PC-3 (cell line): ENCODE results near the gene AHNAK. TPM values are rescaled to one million over a fixed set of nuclear protein-coding genes. Genes with fewer than 3 reads are reported as not detected.

Experiments
- ATAC-seq: fragments of 200-7000 bp; cut with Tn5 transposase; 2 replicates; pipeline ENCODE4 v1.9.1; 2020; ENCODE audit warnings: mild to moderate bottlenecking, moderate library complexity
- BruUV-seq: library from RNA; stranded (reverse); fragments of 400-500 nt; replicated peaks from 2 replicates; lab custom pipeline; 2021; lab: Mats Ljungman, UMichigan
- CTCF ChIA-PET: fragments of 300-600 bp; sonication (Branson Sonifier 250); formaldehyde crosslinking; loops from one replicate; lab custom pipeline; 2022; ENCODE audit warnings: antibody characterized with exemption; lab: Charles Lee
- POLR2A ChIA-PET: fragments of 300-600 bp; sonication (Branson Sonifier 250); formaldehyde crosslinking; loops from one replicate; lab custom pipeline; 2022; ENCODE audit warnings: antibody characterized with exemption; ENCODE audit not compliant: unreplicated experiment; lab: Charles Lee
- DNase-seq: peaks from one replicate; pipeline ENCODE4 v3.0.0-alpha.2; 2015
- H2AFZ ChIP-seq: fragments of 300-600 bp; sonication (generic); 2 replicates; pipeline ENCODE4 v1.6.0; 2016; ENCODE audit warnings: antibody characterized with exemption, low read length
- H3F3A ChIP-seq: fragments of 300-600 bp; sonication (generic); one replicate; pipeline ENCODE4 v1.6.0; 2017; ENCODE audit warnings: antibody characterized with exemption, low read length, control low read depth, mild to moderate bottlenecking; ENCODE audit not compliant: unreplicated experiment
- H3K27ac ChIP-seq: fragments of 300-600 bp; sonication (generic); 2 replicates; pipeline ENCODE4 v1.5.1; 2016; ENCODE audit warnings: mild to moderate bottlenecking, low read length
- H3K27me3 ChIP-seq: fragments of 300-600 bp; sonication (generic); 2 replicates; pipeline ENCODE4 v1.6.1; 2016; ENCODE audit warnings: low read length, mixed read lengths
- H3K36me3 ChIP-seq: fragments of 300-600 bp; sonication (generic); 2 replicates; pipeline ENCODE4 v1.6.1; 2016; ENCODE audit warnings: low read depth, mixed run types, low read length, mixed read lengths
- H3K4me1 ChIP-seq: fragments of 300-600 bp; sonication (generic); 2 replicates; pipeline ENCODE4 v1.5.1; 2016; ENCODE audit warnings: low read length; ENCODE audit not compliant: insufficient read depth
- H3K4me2 ChIP-seq: fragments of 300-600 bp; sonication (generic); 2 replicates; pipeline ENCODE4 v1.6.0; 2016; ENCODE audit warnings: low read length
- H3K4me3 ChIP-seq: fragments of 300-600 bp; sonication (generic); 2 replicates; pipeline ENCODE4 v1.5.1; 2016; ENCODE audit warnings: mild to moderate bottlenecking, low read length, mixed read lengths
- H3K79me2 ChIP-seq: fragments of 300-600 bp; sonication (generic); 2 replicates; pipeline ENCODE4 v1.6.1; 2017; ENCODE audit warnings: low read length, mixed read lengths
- H3K9ac ChIP-seq: fragments of 300-600 bp; sonication (generic); 2 replicates; pipeline ENCODE4 v1.6.0; 2016; ENCODE audit warnings: mild to moderate bottlenecking, low read length
- H3K9me2 ChIP-seq: fragments of 300-600 bp; sonication (generic); replicated peaks from 2 replicates; pipeline ENCODE4 v1.6.1; 2016; ENCODE audit warnings: mixed run types, low read length, mixed read lengths
- H3K9me3 ChIP-seq: fragments of 300-600 bp; sonication (generic); 2 replicates; pipeline ENCODE4 v1.6.1; 2016; ENCODE audit warnings: low read length, mixed read lengths
- H4K20me1 ChIP-seq: fragments of 300-600 bp; sonication (generic); 2 replicates; pipeline ENCODE4 v1.6.1; 2016; ENCODE audit warnings: low read length, mixed read lengths
- CTCF ChIP-seq: fragments of 300-600 bp; sonication (generic); conservative IDR thresholded peaks from 2 replicates; pipeline ENCODE4 v1.5.1; 2017; ENCODE audit warnings: antibody characterized with exemption, low read depth, mild to moderate bottlenecking, low read length
- EZH2 ChIP-seq: fragments of 300-600 bp; sonication (generic); IDR thresholded peaks from one replicate; pipeline ENCODE4 v1.6.1; 2017; ENCODE audit warnings: antibody characterized with exemption, mild to moderate bottlenecking, low read length; ENCODE audit not compliant: unreplicated experiment
- EZH2phosphoT487 ChIP-seq: fragments of 300-600 bp; sonication (generic); IDR thresholded peaks from 2 replicates; pipeline ENCODE4 v1.6.1; 2018; ENCODE audit warnings: mild to moderate bottlenecking, antibody characterized with exemption, low read length, borderline replicate concordance
- intact Hi-C: fragments of 100-400 bp; cut with micrococcal nuclease; formaldehyde crosslinking; loops from 2 replicates; pipeline ENCODE4 v1.9.0; 2023
- total RNA-seq: library from RNA; depleted of rRNA; stranded (reverse); fragments of >200 nt; gene quantifications from 2 replicates; pipeline ENCODE4 v1.2.3, GENCODE V29; 2014

AHNAK gene
- total RNA-seq, 1 experiment from 2014 or later, result 287 TPM

GRCh38 chr11:62504158-62504973 is 42.2 kb downstream of the AHNAK start:
- intact Hi-C loops, result no loop called here
- no peaks in the 10 kb centered on the region for H4K20me1 ChIP-seq
- no peak overlapping the region for H3K9ac ChIP-seq
- peaks cover 33% of the 10 kb centered on the region for H3K4me1 ChIP-seq
- no peak overlapping the region for H3K4me3 ChIP-seq
- ChIA-PET CTCF (no interaction called here), POLR2A (no interaction called here)
- no peaks in the 10 kb centered on the region for H3K27me3 ChIP-seq
- H3K36me3 ChIP-seq, result no peaks in the 10 kb centered on the region
- ATAC-seq (no peak), DNase-seq (no peak)
- no peaks in the 10 kb centered on the region for H3K9me3 ChIP-seq
- H2AFZ ChIP-seq, result no peak overlapping the region
- no peak for TF ChIP-seq CTCF
- no peak for TF ChIP-seq EZH2phosphoT487
- no peak for TF ChIP-seq EZH2
- no peaks in the 10 kb centered on the region for H3K9me2 ChIP-seq
- no TSS peak for BruUV-seq
- H3K79me2 ChIP-seq, result no peaks in the 10 kb centered on the region
- no peaks in the 10 kb centered on the region for H3F3A ChIP-seq
- no peak overlapping the region for H3K27ac ChIP-seq
- no peak overlapping the region for H3K4me2 ChIP-seq

GRCh38 chr11:62502030-62502730 is 44.4 kb downstream of the AHNAK start:
- Histone ChIP-seq H3K9me2 (no peaks in the 10 kb centered on the region), H3K36me3 (no peaks in the 10 kb centered on the region), H3K27me3 (no peaks in the 10 kb centered on the region), H2AFZ (no peak overlapping the region), H3K9me3 (no peaks in the 10 kb centered on the region), H3K4me2 (no peak overlapping the region), H3K4me3 (no peak overlapping the region), H3K27ac (no peak overlapping the region), H4K20me1 (no peaks in the 10 kb centered on the region), H3K4me1 (peaks cover 29% of the 10 kb centered on the region), H3K9ac (no peak overlapping the region), H3K79me2 (no peaks in the 10 kb centered on the region), H3F3A (no peaks in the 10 kb centered on the region)
- POLR2A ChIA-PET, result interaction anchor here (0.6 kb wide), 1 partner anchor 117 kb away, joined by 3 read pairs; no protein-coding TSS in a partner anchor
- CTCF ChIA-PET, result no interaction called here
- TF ChIP-seq EZH2 (no peak), CTCF (no peak), EZH2phosphoT487 (no peak)
- BruUV-seq, result no TSS peak
- intact Hi-C loops, result no loop called here
- DNase-seq (no peak), ATAC-seq (no peak)
